HG03442 (cell line): ENCODE data around the gene NUCKS1.

ENCODE experiments used
- ATAC-seq: cut with Tn5 transposase; IDR thresholded peaks from one replicate; pipeline ENCODE4 v1.9.1; 2021; ENCODE audit warnings: mild to moderate bottlenecking, moderate library complexity; ENCODE audit not compliant: unreplicated experiment

Gene NUCKS1

GRCh38 chr1:205750138-205751035 lies at the start of gene NUCKS1:
TSS of gene NUCKS1 (minus strand) at chr1:205750182. CDS start at chr1:205749973, 209 bp downstream.
- peak; percentile 76 for ATAC-seq

- ATAC-seq, result no peak
Observed at GRCh38 chr1:205798577-205798976, 48.6 kb upstream of the NUCKS1 start.

- ATAC-seq, result no peak
Observed at GRCh38 chr1:205797168-205797567, 47.2 kb upstream of the NUCKS1 start.

DNA sequence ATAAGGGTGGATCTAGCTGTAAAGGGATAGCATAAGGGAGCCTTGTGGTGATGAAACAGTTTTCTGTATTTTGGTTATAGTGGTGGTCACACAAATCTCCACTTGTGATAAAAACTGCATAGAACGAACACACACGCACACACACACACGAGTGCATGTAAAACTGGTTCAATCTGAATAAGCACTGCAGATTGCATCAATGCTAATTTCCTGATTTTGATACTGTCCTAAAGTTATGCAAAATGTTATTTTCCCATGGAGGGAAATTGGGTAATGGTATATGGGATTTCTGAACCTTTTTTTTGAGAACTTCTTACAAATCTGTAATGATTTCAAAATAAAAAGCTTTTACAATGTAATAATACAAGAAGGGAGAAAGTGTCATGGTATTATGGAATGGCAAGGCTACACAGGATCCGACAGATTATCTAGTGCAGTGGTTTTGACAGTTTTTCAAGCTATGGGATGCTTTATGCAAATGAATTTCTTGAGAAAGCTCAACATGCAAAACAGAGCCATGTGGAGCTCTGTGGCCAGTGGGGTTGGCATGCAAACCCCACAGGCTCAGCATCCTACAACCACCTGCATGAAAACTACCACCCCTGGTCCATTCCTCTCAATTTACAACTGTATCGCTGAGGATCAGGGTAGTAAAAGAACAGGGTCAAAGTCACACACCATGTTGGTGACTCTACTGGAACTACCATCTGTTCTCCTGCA lies 44.2 kb upstream of the NUCKS1 start:
- no peak for ATAC-seq

GRCh38 chr1:205792961-205793673 lies 43.1 kb upstream of the NUCKS1 start:
- ATAC-seq, result no peak

DNA sequence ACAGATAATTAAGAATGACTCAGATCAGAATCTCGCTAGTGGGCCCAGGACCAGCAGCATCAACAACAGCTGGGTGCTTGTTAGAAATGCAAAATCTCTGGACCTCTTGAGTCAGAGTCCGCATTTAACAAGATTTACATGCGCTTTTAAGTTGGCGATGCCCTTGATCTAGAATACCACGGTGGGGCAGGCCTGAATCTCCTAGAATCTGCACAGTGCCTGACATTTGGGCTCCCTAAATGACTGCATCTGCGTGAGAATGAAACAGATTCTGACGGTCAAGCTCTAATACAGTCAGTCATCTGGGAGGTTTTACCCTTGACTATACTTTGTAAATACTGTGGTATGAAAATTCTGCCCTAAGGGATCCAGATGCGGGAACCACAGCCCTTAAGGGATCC lies 42.5 kb upstream of the NUCKS1 start:
- peak; percentile 59 for ATAC-seq

GRCh38 chr1:205791568-205792180 lies 41.7 kb upstream of the NUCKS1 start:
- peak; percentile 42 for ATAC-seq

- ATAC-seq, result no peak
Observed at GRCh38 chr1:205787287-205787916, 37.4 kb upstream of the NUCKS1 start.

DNA sequence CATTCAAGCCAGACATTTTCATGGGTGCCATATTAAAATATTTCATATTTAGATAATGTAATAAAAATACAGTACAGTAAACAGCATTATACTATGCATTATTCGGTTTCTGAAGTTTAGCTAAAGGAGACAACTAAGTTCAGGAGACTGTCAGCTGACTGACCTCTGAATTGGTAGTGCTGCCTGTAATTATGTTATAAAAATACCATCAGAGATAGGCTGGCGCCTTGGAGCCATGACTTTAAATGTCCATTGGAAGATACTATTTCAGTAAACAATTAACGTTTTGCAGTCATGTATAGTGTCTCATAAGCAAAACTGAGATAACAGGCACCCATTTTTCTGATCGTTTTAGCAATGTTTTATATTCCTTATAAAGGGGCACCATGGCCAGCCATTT lies 36.6 kb upstream of the NUCKS1 start:
- no peak for ATAC-seq

DNA sequence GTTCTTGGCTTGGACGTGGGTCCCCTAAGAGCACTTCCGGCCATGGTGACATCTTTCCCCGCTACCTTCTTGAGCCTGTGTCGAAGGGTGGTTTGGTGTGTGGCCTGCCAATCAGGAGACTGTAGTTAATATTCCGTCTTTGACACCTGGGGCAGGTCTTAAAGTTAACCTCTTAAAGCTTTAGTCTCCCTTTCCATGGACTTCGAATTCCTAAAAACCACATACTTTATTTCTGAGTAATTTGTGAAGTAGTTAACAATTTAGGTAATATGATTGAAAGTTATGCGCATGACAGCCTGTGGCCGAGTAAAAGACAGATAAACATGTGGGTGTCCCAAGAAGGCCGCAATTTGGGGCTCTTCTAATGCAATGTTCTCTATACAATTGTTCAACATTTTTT lies 35.5 kb upstream of the NUCKS1 start:
- ATAC-seq, result no peak

GRCh38 chr1:205783904-205784303 lies 33.9 kb upstream of the NUCKS1 start:
- no peak for ATAC-seq

GRCh38 chr1:205783433-205783795 lies 33.4 kb upstream of the NUCKS1 start:
- ATAC-seq, result no peak

- no peak for ATAC-seq
Observed at GRCh38 chr1:205782627-205783432, 32.8 kb upstream of the NUCKS1 start.

DNA sequence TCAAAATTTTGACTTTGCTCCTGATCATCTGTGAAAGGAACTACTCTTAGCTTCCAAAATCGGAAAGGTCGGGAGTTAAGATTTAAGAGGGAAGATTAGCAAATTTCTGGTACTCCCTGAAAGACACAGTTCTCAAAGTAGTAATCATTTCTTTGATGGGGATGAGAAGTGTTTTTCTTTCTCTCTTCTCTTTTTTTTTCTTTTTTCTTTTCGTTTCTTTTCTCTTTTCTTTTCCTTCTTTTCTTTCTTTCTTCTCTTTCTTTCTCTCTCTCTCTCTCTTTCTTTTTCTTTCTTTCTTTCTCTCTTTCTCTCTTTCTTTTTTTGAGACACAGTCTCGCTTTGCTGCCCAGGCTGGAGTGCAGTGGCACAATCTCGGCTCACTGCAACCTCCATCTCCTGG lies 30.4 kb upstream of the NUCKS1 start:
- ATAC-seq, result no peak

GRCh38 chr1:205777994-205778393 lies 28.0 kb upstream of the NUCKS1 start:
- ATAC-seq, result no peak

GRCh38 chr1:205775717-205776056 lies 25.7 kb upstream of the NUCKS1 start:
- ATAC-seq, result no peak

- peak; percentile 69 for ATAC-seq
Observed at GRCh38 chr1:205775015-205775716, 25.2 kb upstream of the NUCKS1 start, which contains the start of gene RAB29. TSS of gene RAB29 (minus strand) at chr1:205775482. CDS start at chr1:205774956, 526 bp downstream.

DNA sequence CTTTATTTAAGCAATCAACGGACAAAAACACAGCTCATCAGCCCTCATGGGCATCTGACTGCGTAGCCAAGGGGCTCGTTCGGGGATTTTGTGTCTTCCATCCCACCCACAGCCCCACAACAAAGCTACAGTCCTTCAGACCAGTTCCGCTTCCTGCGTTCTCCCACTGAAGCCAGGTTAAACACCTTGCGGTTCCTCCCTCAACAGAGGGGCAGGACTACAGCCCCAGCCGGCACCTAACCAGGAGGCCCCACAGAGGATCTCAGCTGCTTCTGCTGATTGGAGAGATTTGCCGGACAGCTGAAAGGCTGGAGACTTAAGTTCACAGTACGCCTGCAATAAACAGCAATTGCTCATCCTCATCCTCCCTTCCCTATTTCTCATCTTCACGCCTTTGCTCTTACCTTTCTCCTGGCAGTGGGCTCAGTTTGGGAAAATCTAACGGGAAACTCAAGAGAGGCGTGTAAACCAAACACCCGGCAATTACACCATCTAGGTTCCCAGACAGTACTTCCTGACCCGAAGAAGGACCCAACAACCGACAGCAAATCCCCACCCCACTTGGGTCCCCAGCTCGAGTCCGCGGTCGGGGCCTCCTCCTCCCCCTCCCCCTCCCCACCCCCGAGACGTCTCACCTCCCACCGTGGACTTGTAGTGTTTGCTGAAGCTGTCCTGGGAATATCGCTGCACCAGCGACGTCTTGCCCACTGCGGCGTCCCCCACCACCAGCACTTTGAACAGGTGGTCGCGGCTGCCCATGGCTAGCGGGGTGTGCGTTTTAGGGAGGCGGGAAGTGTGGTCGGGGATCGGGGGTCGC lies 24.4 kb upstream of the NUCKS1 start:
- no peak for ATAC-seq
